22Rv1 (cell line): ENCODE data around the gene GMDS.

Experiments
- ZFX ChIP-seq: fragments of 450-650 bp; IDR thresholded peaks from 2 replicates; pipeline ENCODE4 v1.6.1; 2017; ENCODE audit warnings: antibody characterized with exemption, borderline replicate concordance
- TF ChIP-seq, protein P1 (sequence below): fragments of 450-650 bp; IDR thresholded peaks from 2 replicates; pipeline ENCODE4 v1.5.1; 2017; ENCODE audit warnings: mild to moderate bottlenecking

DNA sequence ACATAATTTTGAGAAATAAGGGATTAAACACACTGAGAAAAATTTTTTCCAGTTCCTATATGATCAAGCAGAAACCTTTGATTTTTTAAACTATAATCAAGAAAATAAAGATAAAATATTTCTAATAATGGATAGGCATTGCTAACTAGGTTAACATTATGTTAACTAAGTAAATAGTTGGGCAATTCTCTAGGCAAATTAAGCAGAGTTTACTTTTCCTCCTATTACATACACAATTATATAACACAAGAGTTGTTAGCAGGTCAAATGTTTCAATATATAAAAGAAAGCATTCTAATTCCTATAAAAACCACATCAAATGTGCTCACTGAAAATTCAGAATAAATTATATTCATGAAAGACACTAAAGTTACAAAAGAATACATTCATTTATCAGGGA is 191.7 kb downstream of the GMDS start:
- TF ChIP-seq, protein P1, sequence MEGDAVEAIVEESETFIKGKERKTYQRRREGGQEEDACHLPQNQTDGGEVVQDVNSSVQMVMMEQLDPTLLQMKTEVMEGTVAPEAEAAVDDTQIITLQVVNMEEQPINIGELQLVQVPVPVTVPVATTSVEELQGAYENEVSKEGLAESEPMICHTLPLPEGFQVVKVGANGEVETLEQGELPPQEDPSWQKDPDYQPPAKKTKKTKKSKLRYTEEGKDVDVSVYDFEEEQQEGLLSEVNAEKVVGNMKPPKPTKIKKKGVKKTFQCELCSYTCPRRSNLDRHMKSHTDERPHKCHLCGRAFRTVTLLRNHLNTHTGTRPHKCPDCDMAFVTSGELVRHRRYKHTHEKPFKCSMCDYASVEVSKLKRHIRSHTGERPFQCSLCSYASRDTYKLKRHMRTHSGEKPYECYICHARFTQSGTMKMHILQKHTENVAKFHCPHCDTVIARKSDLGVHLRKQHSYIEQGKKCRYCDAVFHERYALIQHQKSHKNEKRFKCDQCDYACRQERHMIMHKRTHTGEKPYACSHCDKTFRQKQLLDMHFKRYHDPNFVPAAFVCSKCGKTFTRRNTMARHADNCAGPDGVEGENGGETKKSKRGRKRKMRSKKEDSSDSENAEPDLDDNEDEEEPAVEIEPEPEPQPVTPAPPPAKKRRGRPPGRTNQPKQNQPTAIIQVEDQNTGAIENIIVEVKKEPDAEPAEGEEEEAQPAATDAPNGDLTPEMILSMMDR = no peak
- TF ChIP-seq ZFX = no peak
